HTERT RPE-1 (cell line): ENCODE measurements around the gene FAM131C.

Experiments used
- in situ Hi-C: fragments of 300-500 bp; cut with MboI; formaldehyde crosslinking; loops from 4 replicates; pipeline ENCODE4 v1.14.3; 2020; ENCODE audit warnings: low sequenced_read_pairs

The FAM131C gene

DNA sequence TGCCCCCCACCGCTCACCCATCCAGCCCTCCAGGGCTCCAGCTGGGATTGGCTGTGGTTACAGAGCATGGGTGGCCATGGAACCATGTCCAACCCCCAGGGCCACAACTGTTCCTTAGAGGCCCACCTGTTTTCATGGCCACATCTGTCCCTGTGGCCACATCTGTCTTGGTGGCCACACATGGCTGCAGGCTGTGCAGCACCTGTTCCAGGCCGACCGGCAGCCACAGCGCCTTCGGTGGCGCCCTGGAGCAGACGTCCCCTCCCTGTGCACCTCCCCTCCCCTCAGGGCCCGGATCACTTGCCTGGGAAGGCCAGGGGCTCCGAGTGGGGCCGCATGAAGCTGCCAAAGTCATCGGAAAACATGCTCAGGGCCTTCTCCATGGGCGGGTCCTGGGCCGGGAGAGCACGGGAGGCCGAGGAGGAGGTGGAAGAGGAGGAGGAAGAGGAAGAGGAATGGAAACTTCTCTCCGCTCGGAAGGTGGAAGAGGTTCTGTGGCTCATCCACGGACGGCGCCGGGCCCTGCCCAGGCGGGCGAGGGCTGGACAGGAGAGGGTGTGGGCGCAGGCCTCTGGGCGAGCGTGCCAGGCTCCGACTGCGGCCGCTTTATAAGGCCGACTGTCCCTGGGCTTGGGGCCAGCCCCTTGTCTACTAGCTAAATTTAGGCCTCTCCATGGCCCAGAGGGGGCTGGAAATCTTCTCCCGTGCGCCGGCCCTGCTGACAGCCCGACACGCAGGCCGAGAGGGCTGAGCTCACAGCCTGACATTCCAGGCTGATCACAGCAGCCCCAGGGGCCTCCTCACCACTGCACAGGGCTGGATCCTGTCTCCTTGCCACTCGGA is 55.8 kb downstream of the FAM131C start, which contains the start of gene HSPB7:
TSS of gene HSPB7 (minus strand) at position 583 of the 843 bp plus-strand sequence. CDS start at position 503, 80 bp downstream.
- in situ Hi-C loops: no loop called here

GRCh38 chr1:16017076-16017460 is 56.4 kb downstream of the FAM131C start:
- in situ Hi-C loops: no loop called here

DNA sequence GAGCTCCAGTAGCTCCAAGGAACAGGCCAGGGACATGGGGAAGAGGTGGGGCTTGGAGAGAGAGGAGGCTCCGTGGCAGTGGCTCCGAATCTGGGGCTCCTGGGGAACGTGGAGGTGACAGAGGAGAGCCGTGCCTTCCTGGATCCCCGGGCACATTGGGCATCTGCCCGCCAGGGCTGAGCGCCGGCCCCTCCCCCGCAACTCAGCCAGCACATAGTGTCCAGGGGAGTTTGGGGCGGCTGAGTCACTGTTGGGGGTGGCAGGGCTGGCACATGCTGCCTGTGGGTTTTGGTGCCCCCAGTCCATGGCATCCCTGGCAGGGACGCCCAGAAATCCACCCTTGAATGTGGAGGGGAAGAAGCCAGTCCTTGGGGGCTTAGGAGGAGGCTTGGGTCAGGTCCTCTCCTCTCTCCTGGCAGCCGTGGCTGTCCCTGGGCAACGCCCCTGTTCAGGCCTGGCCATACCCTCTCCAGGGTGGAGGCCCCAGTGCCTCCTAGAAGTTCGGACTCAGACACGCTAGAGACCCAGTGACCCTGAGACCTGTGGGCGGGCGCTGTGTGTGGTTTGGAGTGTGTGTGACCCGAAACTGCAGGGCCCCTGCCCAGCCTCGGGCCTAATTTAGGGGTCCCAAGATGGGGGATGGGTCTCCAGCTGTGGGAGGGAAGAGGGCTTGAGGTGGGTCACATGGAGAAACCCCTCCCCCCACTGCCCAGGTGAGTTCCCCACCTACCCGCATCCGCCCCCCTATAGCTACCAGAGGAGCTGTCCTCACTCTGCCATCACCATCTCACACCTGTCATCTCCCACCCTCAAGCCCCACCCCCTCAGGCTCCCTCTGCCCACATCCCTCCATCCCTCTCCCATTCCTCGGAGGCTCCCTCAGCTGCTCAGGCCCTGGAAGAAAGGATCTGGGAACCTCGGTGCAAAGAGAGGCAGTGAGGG is 57.2 kb downstream of the FAM131C start:
- in situ Hi-C loops: no loop called here

DNA sequence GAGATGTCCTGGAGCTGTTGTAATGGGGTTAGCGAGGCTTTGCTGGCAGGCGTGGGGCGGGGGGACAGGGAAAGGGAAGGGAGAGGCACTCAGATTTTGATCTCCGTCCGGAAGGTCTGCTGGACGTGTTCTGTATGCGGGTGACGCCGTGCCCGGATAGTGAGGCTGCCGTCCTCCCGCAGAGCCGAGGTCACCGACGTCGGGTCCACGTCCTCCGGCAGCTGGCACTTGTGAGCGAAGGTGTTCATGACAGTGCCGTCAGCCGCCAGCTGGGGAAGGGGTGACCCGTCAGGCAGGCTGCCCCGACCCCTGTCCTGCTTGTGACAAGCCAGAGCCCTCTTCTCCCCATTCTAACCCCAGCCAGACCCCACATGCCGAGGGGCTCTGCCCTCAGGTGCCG is 58.0 kb downstream of the FAM131C start:
- in situ Hi-C loops: no loop called here

GRCh38 chr1:16014509-16015482 is 58.7 kb downstream of the FAM131C start:
- in situ Hi-C loops: no loop called here

DNA sequence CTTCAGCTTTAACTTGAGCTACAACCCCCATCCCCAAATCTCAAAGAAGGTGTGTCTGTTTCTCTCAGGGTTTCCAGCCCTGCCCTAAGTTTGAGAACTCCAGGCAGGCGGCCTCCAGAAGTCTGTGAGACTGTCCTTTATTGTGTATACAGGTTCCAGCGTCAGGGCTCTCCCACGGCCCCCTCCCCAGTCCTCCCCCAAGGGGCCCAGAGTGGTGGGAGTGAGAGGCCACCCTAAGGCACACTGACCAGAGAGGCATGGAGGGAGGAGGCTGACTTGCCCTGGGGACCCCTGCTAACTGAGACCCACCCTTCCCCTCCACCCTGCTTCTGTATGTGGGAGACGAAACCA is 59.6 kb downstream of the FAM131C start:
- in situ Hi-C loops: no loop called here

DNA sequence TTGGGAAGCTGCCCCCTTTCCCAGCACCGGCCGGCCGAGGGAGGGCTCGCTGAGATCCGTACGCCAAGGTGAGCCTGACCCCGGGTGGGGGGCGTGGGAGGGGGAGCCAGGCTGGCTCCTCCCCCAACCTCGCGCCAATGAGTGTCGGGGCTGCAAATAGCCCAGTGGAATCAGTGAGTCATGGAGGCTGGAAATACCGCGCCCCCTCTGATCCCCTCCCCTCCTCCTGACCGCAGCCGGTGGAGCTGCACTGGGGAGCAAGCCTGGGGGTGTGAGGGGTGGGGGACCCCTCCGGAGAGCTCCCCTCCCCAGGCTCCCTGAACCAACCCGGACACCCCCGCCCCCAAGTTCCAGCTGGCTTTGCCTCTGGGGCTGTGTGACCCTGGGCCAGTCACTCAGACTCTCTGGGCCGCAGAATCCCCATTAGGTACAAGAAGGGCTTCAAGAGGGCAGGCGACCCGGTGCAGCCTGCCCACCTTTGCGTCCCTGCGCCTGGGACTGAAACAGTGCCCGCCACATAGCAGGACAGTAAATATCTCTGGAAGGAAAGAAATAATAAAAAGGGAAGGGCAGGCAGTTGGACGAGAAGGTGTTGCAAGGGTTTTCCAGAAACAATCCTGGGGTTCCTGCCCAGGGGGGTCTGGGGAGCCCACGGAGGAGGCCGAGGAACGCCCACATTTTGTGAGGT is 60.1 kb downstream of the FAM131C start:
- in situ Hi-C loops: no loop called here

- in situ Hi-C loops: no loop called here
Measured at GRCh38 chr1:16012590-16013219, 60.7 kb downstream of the FAM131C start.

- in situ Hi-C loops: no loop called here
Measured at GRCh38 chr1:16011936-16012589, 61.4 kb downstream of the FAM131C start.

DNA sequence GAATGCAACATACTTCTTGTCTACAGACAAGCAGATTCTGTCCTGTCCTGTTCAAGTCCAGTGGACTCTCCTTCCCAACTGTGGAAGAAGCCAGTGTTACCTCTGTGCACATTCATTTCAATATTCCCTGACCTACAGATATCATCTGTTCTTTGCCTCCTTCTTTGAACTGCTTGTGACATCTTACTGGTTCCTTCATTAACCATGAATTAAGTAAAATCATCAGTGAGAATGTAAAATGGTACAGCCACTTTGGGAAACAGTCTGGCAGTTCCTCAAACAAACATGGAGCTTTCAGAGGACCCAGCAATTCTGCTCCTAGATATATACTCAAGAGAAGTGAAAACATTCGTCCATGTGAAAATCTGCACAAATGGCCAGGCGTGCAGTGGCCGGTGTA is 62.6 kb downstream of the FAM131C start:
- in situ Hi-C loops: no loop called here

DNA sequence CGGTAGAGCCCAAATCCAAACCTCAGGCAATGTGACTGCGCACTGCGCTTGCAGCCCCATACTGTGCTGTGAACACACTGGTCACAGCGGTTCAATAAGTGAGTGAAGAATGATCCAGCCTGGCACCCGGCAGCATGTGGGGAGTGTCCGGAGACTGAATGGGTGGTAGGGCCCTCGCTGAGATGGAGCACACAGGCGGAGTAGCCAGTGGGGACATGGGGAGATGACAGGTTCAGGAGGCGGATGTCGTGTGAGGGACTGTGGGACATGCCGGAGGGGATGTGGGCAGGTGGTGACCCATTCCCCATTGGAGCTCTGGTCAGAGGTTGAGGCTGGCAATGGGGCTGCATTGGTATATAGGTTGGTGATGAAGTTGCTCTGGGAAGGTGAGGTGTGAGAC is 63.8 kb downstream of the FAM131C start:
- in situ Hi-C loops: no loop called here

DNA sequence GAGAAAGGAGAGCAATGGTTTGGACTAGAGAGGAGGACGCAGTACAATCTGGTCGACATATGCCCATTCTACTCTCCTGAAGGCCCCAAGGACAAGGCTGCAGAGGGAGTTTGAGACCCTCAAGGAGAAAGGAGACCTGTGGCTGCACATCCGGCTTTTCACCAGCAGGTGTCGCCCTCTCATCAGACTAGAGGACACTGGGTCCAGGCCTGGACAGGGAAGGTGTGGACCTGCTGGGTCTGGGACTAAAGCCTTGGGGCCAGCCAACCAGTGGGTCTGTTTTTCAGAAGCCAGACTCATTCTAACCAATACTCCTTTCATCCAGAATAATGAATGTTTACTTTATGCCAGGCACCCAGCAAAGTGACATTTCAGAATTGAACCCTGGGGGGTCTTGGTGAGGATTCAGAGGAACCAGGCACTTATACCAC is 64.4 kb downstream of the FAM131C start:
- in situ Hi-C loops: no loop called here
